Colonic mucosa (tissue), 4 donors: ENCODE measurements around the gene HOXB9. TPM values are rescaled to one million over a fixed set of nuclear protein-coding genes. Genes with fewer than 3 reads are reported as not detected.

Experiments used
- DNase-seq: peaks from one replicate; pipeline ENCODE4 v3.0.0-alpha.2; 2020
- H3K27ac ChIP-seq: fragments of 200-600 bp; one replicate; pipeline ENCODE4 v1.8.0; 2021
- H3K27me3 ChIP-seq: fragments of 200-600 bp; one replicate; pipeline ENCODE4 v1.8.0; 2021
- H3K36me3 ChIP-seq: fragments of 200-600 bp; one replicate; pipeline ENCODE4 v1.8.0; 2021
- H3K4me1 ChIP-seq: fragments of 200-600 bp; one replicate; pipeline ENCODE4 v1.8.0; 2021; ENCODE audit warnings: mild to moderate bottlenecking
- H3K4me3 ChIP-seq: fragments of 200-600 bp; one replicate; pipeline ENCODE4 v1.8.0; 2021
- H3K9ac ChIP-seq, 2 donors: one replicate each; pipeline ENCODE4 v1.7.0; 2013; ENCODE audit warnings: control low read depth in 2 of 2, low read depth in 2 of 2, low read length in 2 of 2
- H3K9me3 ChIP-seq: fragments of 200-600 bp; one replicate; pipeline ENCODE4 v1.8.0; 2021
- intact Hi-C: fragments of 100-400 bp; cut with DNase I; formaldehyde crosslinking; loops from one replicate; pipeline ENCODE4 v1.14.1; 2022
- total RNA-seq, 2 donors: library from RNA; stranded (reverse); fragmentation: NEBNext Ultra II Directional in 1 of 2; extraction: Animal tissue kit (Norgen Biotek cat#: 25700) in 1 of 2; gene quantifications; one replicate each; pipeline ENCODE4 v1.2.1, GENCODE V29; 2021
- TF ChIP-seq, protein P1 (sequence below): fragments of 200-600 bp; IDR thresholded peaks from one replicate; pipeline ENCODE4 v1.8.0; 2022; ENCODE audit warnings: antibody characterized with exemption, mild to moderate bottlenecking
- donor health status: healthy.
- donor health status: DM: no; HTN: no; CAD: no.
- donor health status: DM: no; HTN: no; CAD: no.

Gene HOXB9
- total RNA-seq, 2 donors from 2014 or later: 37.1 to 73.9 TPM

DNA sequence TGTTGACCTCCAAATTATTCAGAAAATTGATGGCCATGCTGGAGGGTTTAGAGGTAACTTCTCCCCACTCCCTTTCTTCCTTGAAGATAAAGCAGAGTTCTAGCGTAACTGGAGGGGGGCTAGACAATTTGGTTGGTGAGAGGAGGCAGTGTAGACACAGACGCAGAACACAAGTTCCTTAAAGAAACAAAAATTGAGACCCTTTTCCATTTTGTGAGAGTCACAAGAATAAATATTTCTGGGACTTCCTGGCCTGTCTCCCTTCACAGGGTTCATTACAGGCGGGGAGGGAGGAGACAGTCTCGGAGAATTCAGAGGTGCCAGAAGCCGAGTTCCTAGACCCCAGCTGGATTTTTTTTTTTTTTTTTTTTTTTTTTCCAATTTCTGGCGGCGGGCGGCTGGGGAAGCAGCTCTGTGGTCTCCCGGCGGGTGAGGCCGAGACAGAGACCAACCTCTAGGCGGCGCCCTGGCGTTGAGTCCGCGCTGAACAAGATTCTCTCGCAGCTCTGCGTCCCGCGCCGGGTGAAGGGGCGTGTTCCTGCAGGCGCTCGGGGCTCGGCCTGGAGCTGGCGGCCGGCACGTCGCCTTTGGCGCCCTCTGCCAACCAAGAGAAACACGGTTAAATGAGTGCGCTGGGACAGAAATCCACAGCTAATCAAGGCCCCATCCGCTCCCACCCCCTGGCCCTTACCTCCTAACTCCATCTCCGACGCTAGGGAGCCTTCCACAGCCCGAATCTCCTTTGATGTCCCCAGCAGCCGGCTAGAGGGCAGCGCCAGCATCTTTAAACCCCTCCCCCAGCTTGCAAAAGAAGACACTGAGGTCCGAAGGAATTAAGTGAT lies 10.2 kb upstream of the HOXB9 start:
- Histone ChIP-seq H3K27me3 (peaks cover 23% of the 10 kb centered on the region), H3K9me3 (no peaks in the 10 kb centered on the region), H3K9ac (peak overlapping the region; percentile 54 to 87), H3K4me3 (no peak overlapping the region), H3K27ac (peak overlapping the region; percentile 37), H3K36me3 (no peaks in the 10 kb centered on the region), H3K4me1 (peaks cover 17% of the 10 kb centered on the region)
- peak; percentile 95 for DNase-seq
- TF ChIP-seq, protein P1, sequence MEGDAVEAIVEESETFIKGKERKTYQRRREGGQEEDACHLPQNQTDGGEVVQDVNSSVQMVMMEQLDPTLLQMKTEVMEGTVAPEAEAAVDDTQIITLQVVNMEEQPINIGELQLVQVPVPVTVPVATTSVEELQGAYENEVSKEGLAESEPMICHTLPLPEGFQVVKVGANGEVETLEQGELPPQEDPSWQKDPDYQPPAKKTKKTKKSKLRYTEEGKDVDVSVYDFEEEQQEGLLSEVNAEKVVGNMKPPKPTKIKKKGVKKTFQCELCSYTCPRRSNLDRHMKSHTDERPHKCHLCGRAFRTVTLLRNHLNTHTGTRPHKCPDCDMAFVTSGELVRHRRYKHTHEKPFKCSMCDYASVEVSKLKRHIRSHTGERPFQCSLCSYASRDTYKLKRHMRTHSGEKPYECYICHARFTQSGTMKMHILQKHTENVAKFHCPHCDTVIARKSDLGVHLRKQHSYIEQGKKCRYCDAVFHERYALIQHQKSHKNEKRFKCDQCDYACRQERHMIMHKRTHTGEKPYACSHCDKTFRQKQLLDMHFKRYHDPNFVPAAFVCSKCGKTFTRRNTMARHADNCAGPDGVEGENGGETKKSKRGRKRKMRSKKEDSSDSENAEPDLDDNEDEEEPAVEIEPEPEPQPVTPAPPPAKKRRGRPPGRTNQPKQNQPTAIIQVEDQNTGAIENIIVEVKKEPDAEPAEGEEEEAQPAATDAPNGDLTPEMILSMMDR: peak; percentile 56
- intact Hi-C loops: no loop called here

DNA sequence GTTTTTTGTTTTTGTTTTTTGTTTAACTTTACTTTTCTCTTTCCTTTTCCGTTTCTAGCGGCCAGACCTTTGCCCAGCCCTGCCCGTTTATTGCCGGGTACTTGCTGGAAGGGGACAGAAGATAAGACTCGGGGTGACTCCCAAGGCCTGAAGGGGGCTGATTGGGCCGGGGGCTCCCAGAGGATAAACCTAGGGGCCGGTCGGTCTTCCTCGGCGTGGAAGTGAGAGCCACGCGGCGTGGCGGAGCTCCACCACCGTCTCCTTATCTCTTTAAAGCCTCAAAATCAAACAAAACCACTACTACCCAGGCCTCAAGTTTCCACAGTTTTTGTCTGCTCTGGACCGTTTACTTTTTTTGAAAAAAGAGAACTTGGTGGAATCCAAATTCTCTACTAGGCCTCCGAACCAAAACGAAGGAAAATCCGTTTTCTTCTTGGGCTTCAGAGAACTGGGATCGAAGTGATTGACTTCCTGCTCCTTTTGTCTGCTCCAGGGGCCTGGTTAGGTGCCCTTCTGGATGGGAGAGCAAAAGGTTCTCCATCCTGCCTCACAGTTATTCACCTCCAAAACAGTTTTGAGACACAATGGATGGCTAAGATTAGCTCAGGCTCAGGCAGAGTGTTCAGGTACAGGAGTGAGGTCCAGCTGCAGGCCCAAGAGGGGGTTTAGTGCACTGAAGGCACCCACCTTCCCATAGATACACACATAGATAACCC lies 8.5 kb upstream of the HOXB9 start:
- no peak overlapping the region for H3K4me3 ChIP-seq
- peaks cover 28% of the 10 kb centered on the region for H3K27me3 ChIP-seq
- TF ChIP-seq, protein P1: no peak
- no peaks in the 10 kb centered on the region for H3K9me3 ChIP-seq
- no peaks in the 10 kb centered on the region for H3K36me3 ChIP-seq
- intact Hi-C loops: no loop called here
- H3K9ac ChIP-seq: peak overlapping the region; percentile 30 to 76
- DNase-seq: peak; percentile 87
- peaks cover 20% of the 10 kb centered on the region for H3K4me1 ChIP-seq
- H3K27ac ChIP-seq: peak overlapping the region; percentile 86

DNA sequence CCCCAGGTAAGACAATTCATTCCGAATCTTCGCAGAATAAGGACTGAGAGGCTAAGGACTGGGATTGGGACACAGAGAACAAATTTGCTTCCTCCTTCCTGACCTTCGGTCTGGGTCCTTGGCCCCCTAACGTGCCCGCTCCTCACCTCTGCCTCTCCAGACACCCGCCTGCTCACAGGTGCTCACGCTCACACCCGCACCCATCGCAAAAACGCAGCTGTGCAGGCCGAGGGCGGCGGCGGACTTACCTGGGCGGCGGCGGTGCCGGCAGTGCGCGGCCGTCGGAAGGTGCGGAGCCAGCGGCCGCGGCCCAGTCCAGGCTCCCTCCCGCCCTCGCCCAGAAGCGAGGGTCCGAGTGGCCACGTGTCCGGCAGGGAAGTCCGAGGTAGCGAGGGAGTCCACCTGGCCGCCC lies 7.1 kb upstream of the HOXB9 start:
- H3K27ac ChIP-seq: peak overlapping the region; percentile 86
- peaks cover 26% of the 10 kb centered on the region for H3K4me1 ChIP-seq
- no peaks in the 10 kb centered on the region for H3K9me3 ChIP-seq
- no peaks in the 10 kb centered on the region for H3K36me3 ChIP-seq
- H3K9ac ChIP-seq: peak overlapping the region; percentile 71 to 76
- TF ChIP-seq, protein P1: no peak
- DNase-seq: peak; percentile 32
- H3K27me3 ChIP-seq: peaks cover 34% of the 10 kb centered on the region
- H3K4me3 ChIP-seq: peak overlapping the region; percentile 33
- intact Hi-C loops: no loop called here

DNA sequence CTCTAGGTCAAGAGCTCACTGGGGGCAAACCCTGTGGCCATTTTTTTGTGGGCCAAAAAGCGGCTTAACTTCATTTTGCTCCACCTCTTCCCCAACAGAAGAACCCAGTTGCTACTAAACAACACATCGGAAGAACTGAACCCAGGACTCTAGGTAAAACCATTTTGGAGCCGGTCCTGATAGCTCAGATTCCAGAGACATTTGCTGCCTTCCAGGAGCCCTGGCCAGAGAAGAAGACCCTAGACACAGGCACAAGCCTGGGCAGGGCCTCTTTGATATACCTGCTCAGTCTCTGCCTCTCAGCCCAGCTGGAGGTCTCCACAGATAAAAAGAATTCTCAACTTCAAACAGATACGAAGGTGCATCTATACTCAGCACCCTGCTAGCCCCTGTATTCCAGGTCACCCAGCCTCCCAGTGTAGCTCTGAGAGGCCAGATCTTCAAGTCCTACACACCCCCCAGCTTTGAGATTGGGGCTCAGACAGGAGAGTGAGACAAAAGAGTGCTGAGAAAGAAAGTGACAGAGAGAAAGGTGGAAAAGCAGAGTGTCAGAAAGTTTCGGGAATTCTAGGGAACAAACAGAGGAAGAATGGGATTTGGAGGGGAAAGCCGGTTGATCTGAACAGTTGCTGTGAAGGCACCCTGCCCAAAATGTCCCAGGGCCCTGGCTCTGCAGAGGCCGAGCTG lies 6.6 kb upstream of the HOXB9 start:
- H3K27ac ChIP-seq: peak overlapping the region; percentile 86
- H3K27me3 ChIP-seq: peaks cover 34% of the 10 kb centered on the region
- H3K4me3 ChIP-seq: peak overlapping the region; percentile 33
- peak overlapping the region; percentile 71 to 76 for H3K9ac ChIP-seq
- H3K9me3 ChIP-seq: no peaks in the 10 kb centered on the region
- no peaks in the 10 kb centered on the region for H3K36me3 ChIP-seq
- intact Hi-C loops: no loop called here
- DNase-seq: peak; percentile 30
- peaks cover 26% of the 10 kb centered on the region for H3K4me1 ChIP-seq
- TF ChIP-seq, protein P1: no peak
